HepG2 (cell line): ENCODE data around the gene CLEC16A. TPM values are rescaled to one million over a fixed set of nuclear protein-coding genes. Genes with fewer than 3 reads are reported as not detected.
A peak's percentile ranks its signal among the peaks of the same experiment; 100 is the strongest.

ENCODE experiments used
- ATAC-seq: fragments of 200-7000 bp; cut with Tn5 transposase; 3 replicates; pipeline ENCODE4 v1.9.1; 2020; ENCODE audit warnings: mild to moderate bottlenecking, moderate library complexity
- BruUV-seq: library from RNA; stranded (reverse); fragments of 400-500 nt; replicated peaks from 2 replicates; lab custom pipeline; 2021; lab: Mats Ljungman, UMichigan
- CTCF ChIA-PET: fragments of 300-600 bp; formaldehyde crosslinking; extraction: SDS; loops from one replicate; lab custom pipeline; 2021; ENCODE audit warnings: low total read pairs, inconsistent platforms, low intra/inter-chr PET ratio; lab: Yijun Ruan, JAX
- POLR2A ChIA-PET: fragments of 350-600 bp; sonication (Branson Sonifier 250); formaldehyde crosslinking; loops from one replicate; lab custom pipeline; 2020; ENCODE audit warnings: antibody characterized with exemption, inconsistent platforms; lab: Yijun Ruan, JAX
- DNase-seq: peaks from one replicate; pipeline ENCODE4 v3.0.0-alpha.2; 2015; ENCODE audit warnings: low spot score
- FAIRE-seq: peaks from 3 replicates; lab custom pipeline; 2011; peaks lifted over from hg19 to GRCh38; lab: Jason Lieb, UNC
- H2AFZ ChIP-seq: one replicate; pipeline ENCODE4 v1.6.1; 2011; ENCODE audit warnings: low read length, inconsistent platforms
- H3K27ac ChIP-seq: fragments of 300-600 bp; 3 replicates; pipeline ENCODE4 v1.8.0; 2011; ENCODE audit warnings: mixed run types, mild to moderate bottlenecking, mixed read lengths, low read length, inconsistent platforms; ENCODE audit not compliant: insufficient read depth; ENCODE audit errors: extremely low read length
- H3K27me3 ChIP-seq, 2 experiments: fragments of 200-600 bp in 1 of 2; 2 replicates in 1 of 2; 3 replicates in 1 of 2; pipeline versions ENCODE4 v1.6.0 to v1.8.0; 2011; ENCODE audit warnings: low read length in 2 of 2, mild to moderate bottlenecking in 2 of 2, moderate library complexity in 2 of 2, inconsistent platforms in 1 of 2; ENCODE audit not compliant: insufficient read depth in 2 of 2, control insufficient read depth in 1 of 2
- H3K36me3 ChIP-seq, 2 experiments: fragments of 200-600 bp in 1 of 2; replicated peaks in 1 of 2; 2 replicates in 1 of 2; 3 replicates in 1 of 2; pipeline versions ENCODE4 v1.5.1 to v1.8.0; 2011; ENCODE audit warnings: low read length in 2 of 2, inconsistent platforms in 1 of 2; ENCODE audit not compliant: insufficient read depth in 2 of 2, control insufficient read depth in 1 of 2
- H3K4me1 ChIP-seq: 2 replicates; pipeline ENCODE4 v1.5.1; 2012; ENCODE audit warnings: low read length, inconsistent platforms; ENCODE audit not compliant: insufficient read depth
- H3K4me2 ChIP-seq: 2 replicates; pipeline ENCODE4 v1.6.0; 2011; ENCODE audit warnings: low read depth, low read length, inconsistent platforms
- H3K4me3 ChIP-seq, 3 experiments: fragments of 200-600 bp in 1 of 3; sonication (generic), shearing (Covaris generic) in 1 of 3; replicated peaks in 1 of 3; 2 replicates each; pipeline ENCODE4 v1.5.1; 2011 to 2016; ENCODE audit warnings: low read length in 3 of 3, inconsistent platforms in 2 of 3, low read depth in 2 of 3, mild to moderate bottlenecking in 2 of 3, control low read depth in 1 of 3, mixed read lengths in 1 of 3; ENCODE audit not compliant: insufficient read depth in 1 of 3
- H3K79me2 ChIP-seq: one replicate; pipeline ENCODE4 v1.6.1; 2011; ENCODE audit warnings: low read length, inconsistent platforms; ENCODE audit not compliant: insufficient read depth
- H3K9ac ChIP-seq: 2 replicates; pipeline ENCODE4 v1.6.0; 2011; ENCODE audit warnings: mild to moderate bottlenecking, low read depth, low read length, inconsistent platforms; ENCODE audit not compliant: insufficient read depth
- H3K9me3 ChIP-seq: 2 replicates; pipeline ENCODE4 v1.5.1; 2012; ENCODE audit warnings: mild to moderate bottlenecking, low read length
- H4K20me1 ChIP-seq: 2 replicates; pipeline ENCODE4 v1.6.0; 2011; ENCODE audit warnings: inconsistent platforms, mild to moderate bottlenecking, low read length, moderate library complexity; ENCODE audit not compliant: insufficient read depth
- EP300 ChIP-seq, 3 experiments: sonication (generic) in 1 of 3; formaldehyde crosslinking in 1 of 3; IDR thresholded peaks; 2 replicates each; pipeline versions ENCODE4 v1.5.1 to v1.6.1; 2011 to 2020; ENCODE audit warnings: low read depth in 2 of 3, low read length in 2 of 3, borderline replicate concordance in 1 of 3, improper control_type of control experiment in 1 of 3, mild to moderate bottlenecking in 1 of 3, missing genetic modification reagents in 1 of 3, moderate library complexity in 1 of 3
- FOXP4 ChIP-seq: sonication (generic); formaldehyde crosslinking; IDR thresholded peaks from 2 replicates; pipeline ENCODE4 v1.4.0; 2020; ENCODE audit warnings: missing genetic modification reagents
- HDAC1 ChIP-seq: sonication (generic); formaldehyde crosslinking; IDR thresholded peaks from 2 replicates; pipeline ENCODE4 v1.5.1; 2020; ENCODE audit warnings: mild to moderate bottlenecking, missing genetic modification reagents
- HMG20A ChIP-seq: IDR thresholded peaks from 2 replicates; pipeline ENCODE4 v1.6.1; 2016; ENCODE audit warnings: borderline replicate concordance
- HNF4A ChIP-seq: sonication (generic); formaldehyde crosslinking; IDR thresholded peaks from 2 replicates; pipeline ENCODE4 v1.4.0; 2020; ENCODE audit warnings: missing genetic modification reagents
- KDM2A ChIP-seq: sonication (generic); formaldehyde crosslinking; IDR thresholded peaks from 2 replicates; pipeline ENCODE4 v1.4.0; 2020; ENCODE audit warnings: low read depth, missing genetic modification reagents, borderline replicate concordance
- NR2F1 ChIP-seq, 2 experiments: fragments of 450-650 bp in 1 of 2; formaldehyde crosslinking in 1 of 2; IDR thresholded peaks; 2 replicates each; pipeline versions ENCODE4 v1.5.0 to v1.6.1; 2016 to 2020; ENCODE audit warnings: mild to moderate bottlenecking in 1 of 2, missing compliant biosample characterization in 1 of 2, missing genetic modification reagents in 1 of 2, moderate library complexity in 1 of 2
- POLR2G ChIP-seq: fragments of 200-400 bp; formaldehyde crosslinking; IDR thresholded peaks from 2 replicates; pipeline ENCODE4 v1.6.1; 2018; ENCODE audit warnings: mild to moderate bottlenecking, low read depth, low read length, moderate library complexity
- SALL1 ChIP-seq: sonication (generic); formaldehyde crosslinking; IDR thresholded peaks from 2 replicates; pipeline ENCODE4 v1.8.0; 2022; ENCODE audit warnings: mild to moderate bottlenecking, missing genetic modification reagents
- SP1 ChIP-seq, 2 experiments: fragments of 450-650 bp in 1 of 2; sonication (generic) in 1 of 2; formaldehyde crosslinking in 1 of 2; IDR thresholded peaks; 2 replicates each; pipeline versions ENCODE4 v1.4.0 to v1.6.1; 2016 to 2020; ENCODE audit warnings: missing genetic modification reagents in 1 of 2
- TBX3 ChIP-seq: fragments of 450-650 bp; IDR thresholded peaks from 2 replicates; pipeline ENCODE4 v1.6.1; 2017; ENCODE audit warnings: antibody characterized with exemption, mild to moderate bottlenecking, inconsistent platforms, borderline replicate concordance
- ZBTB20 ChIP-seq: sonication (generic); formaldehyde crosslinking; IDR thresholded peaks from 2 replicates; pipeline ENCODE4 v1.8.1; 2023; ENCODE audit warnings: missing genetic modification reagents, low read depth, mild to moderate bottlenecking, borderline replicate concordance
- ZNF317 ChIP-seq: sonication (generic); formaldehyde crosslinking; IDR thresholded peaks from 2 replicates; pipeline ENCODE4 v1.5.0; 2020; ENCODE audit warnings: mild to moderate bottlenecking, missing genetic modification reagents
- WGBS: methylation state at CpG from one replicate; pipeline ENCODE4 v1.1.6; 2017; ENCODE audit warnings: low lambda C conversion rate; 5-methylcytosine and 5-hydroxymethylcytosine counted together
- in situ Hi-C: cut with HindIII; loops from 2 replicates; pipeline ENCODE4 v1.10.0; 2017; ENCODE audit warnings: low pct_unique_long_range_greater_than_20kb; ENCODE audit not compliant: extremely low pct_ligation_motif_present
- intact Hi-C: fragments of 100-400 bp; cut with micrococcal nuclease; formaldehyde crosslinking; loops from one replicate; pipeline ENCODE4 v1.10.0; 2022; ENCODE audit not compliant: unreplicated experiment
- polyA plus RNA-seq, 8 experiments: library from polyadenylated mRNA; depleted of rRNA in 3 of 8; stranded (reverse) in 7 of 8; unstranded in 1 of 8; fragments of >200 nt; fragmentation: Illumina TruSeq in 4 of 8; extraction: Trizol in 4 of 8; gene quantifications; 2 replicates each; pipeline versions ENCODE4 v1.2.1 to v1.2.3, GENCODE V29; 2011 to 2016; ENCODE audit warnings: low read depth in 4 of 8, missing spikeins in 1 of 8, mixed read lengths in 1 of 8; ENCODE audit not compliant: insufficient read depth in 1 of 8
- total RNA-seq, 5 experiments: library from RNA; depleted of rRNA; stranded (reverse); fragments of >200 nt; fragmentation: Illumina TruSeq; extraction: Trizol; gene quantifications; 2 replicates each; pipeline ENCODE4 v1.2.3, GENCODE V29; 2016; ENCODE audit warnings: low read depth in 1 of 5
- TF ChIP-seq, protein P1 (sequence below): sonication (generic); formaldehyde crosslinking; IDR thresholded peaks from 2 replicates; pipeline ENCODE4 v1.8.1; 2023; ENCODE audit warnings: mild to moderate bottlenecking, missing genetic modification reagents, borderline replicate concordance
- TF ChIP-seq, protein P2 (sequence below): sonication (generic); formaldehyde crosslinking; IDR thresholded peaks from 2 replicates; pipeline ENCODE4 v1.5.1; 2020; ENCODE audit warnings: missing genetic modification reagents, mild to moderate bottlenecking, borderline replicate concordance
- TF ChIP-seq, protein P3 (sequence below): conservative IDR thresholded peaks from 2 replicates; pipeline ENCODE4 v1.6.1; 2018; ENCODE audit warnings: missing genetic modification reagents

Gene CLEC16A
- total and polyA plus RNA-seq, 2 of the 13 experiments (the other 11 are each of a cell fraction or from before 2014, with no cell fraction given): 8.5 to 10.3 TPM

- TF ChIP-seq, protein P1, sequence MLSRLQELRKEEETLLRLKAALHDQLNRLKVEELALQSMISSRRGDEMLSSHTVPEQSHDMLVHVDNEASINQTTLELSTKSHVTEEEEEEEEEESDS (CRISPR knock-in tag): no peak
Measured at GRCh38 chr16:11015607-11016006, 71.2 kb downstream of the CLEC16A start (continued).

GRCh38 chr16:11016524-11016988 is 72.2 kb downstream of the CLEC16A start:
- Histone ChIP-seq H3K9me3 (no peaks in the 10 kb centered on the region), H3K9ac (no peak overlapping the region), H3K27me3 (no peaks in the 10 kb centered on the region), H3K36me3 (peaks cover 4 to 7% of the 10 kb centered on the region in 2 experiments; a peak in 3 of 5 replicates), H3K79me2 (no peaks in the 10 kb centered on the region), H3K4me3 (no peak overlapping the region), H2AFZ (no peak overlapping the region), H3K27ac (no peak overlapping the region), H4K20me1 (no peaks in the 10 kb centered on the region), H3K4me1 (peaks cover 22% of the 10 kb centered on the region), H3K4me2 (peak overlapping the region; percentile 33)
- BruUV-seq: no TSS peak
- CTCF ChIA-PET: no interaction called here
- in situ Hi-C loops: no loop called here
- 15% methylated on average over 3 of the region's 3 CpGs for WGBS
- ATAC-seq (peak; percentile 93), FAIRE-seq (peak; percentile 75), DNase-seq (peak; percentile 91)
- POLR2A ChIA-PET: interaction anchor here (0.6 to 1.8 kb wide), 5 partner anchors 61 to 895 kb away, joined by 3 to 11 read pairs (median 6); partner anchors contain the start of gene SOCS1
- intact Hi-C loops: no loop called here
- TF ChIP-seq SALL1 (CRISPR knock-in tag) (no peak; the same call in 1 of the 2 replicates), HDAC1 (CRISPR knock-in tag) (0 out of 2 replicates have a peak, but pooled peaks have one; percentile 43), EP300 (IDR thresholded peaks at IDR 0.05; ENCODE audit: low read depth in 2 of 2, low read length in 2 of 2) (peak in 1 of 2 experiments; percentile 50; a peak in 2 of 4 replicates), EP300 (CRISPR knock-in tag; IDR thresholded peaks at IDR 0.05; ENCODE audit: borderline replicate concordance) (no peak), KDM2A (0 out of 2 replicates have a peak, but pooled peaks have one; percentile 9), ZBTB20 (CRISPR knock-in tag) (0 out of 2 replicates have a peak, but pooled peaks have one; percentile 44), SP1 (IDR thresholded peaks at IDR 0.05) (no peak), SP1 (CRISPR knock-in tag; IDR thresholded peaks at IDR 0.05) (peak; percentile 33; the same call in 1 of the 2 replicates), HMG20A (peak; percentile 21; the same call in 1 of the 2 replicates), POLR2G (no peak), NR2F1 (CRISPR knock-in tag; IDR thresholded peaks at IDR 0.05) (peak; percentile 27 to 71; a peak in 3 of 4 replicates), HNF4A (CRISPR knock-in tag) (peak; percentile 83), TBX3 (no peak), FOXP4 (CRISPR knock-in tag) (peak; percentile 42; the same call in 1 of the 2 replicates), ZNF317 (CRISPR knock-in tag) (peak; percentile 17; the same call in 1 of the 2 replicates)
- TF ChIP-seq, protein P2, sequence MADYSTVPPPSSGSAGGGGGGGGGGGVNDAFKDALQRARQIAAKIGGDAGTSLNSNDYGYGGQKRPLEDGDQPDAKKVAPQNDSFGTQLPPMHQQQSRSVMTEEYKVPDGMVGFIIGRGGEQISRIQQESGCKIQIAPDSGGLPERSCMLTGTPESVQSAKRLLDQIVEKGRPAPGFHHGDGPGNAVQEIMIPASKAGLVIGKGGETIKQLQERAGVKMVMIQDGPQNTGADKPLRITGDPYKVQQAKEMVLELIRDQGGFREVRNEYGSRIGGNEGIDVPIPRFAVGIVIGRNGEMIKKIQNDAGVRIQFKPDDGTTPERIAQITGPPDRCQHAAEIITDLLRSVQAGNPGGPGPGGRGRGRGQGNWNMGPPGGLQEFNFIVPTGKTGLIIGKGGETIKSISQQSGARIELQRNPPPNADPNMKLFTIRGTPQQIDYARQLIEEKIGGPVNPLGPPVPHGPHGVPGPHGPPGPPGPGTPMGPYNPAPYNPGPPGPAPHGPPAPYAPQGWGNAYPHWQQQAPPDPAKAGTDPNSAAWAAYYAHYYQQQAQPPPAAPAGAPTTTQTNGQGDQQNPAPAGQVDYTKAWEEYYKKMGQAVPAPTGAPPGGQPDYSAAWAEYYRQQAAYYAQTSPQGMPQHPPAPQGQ (CRISPR knock-in tag): no peak
- TF ChIP-seq, protein P3, sequence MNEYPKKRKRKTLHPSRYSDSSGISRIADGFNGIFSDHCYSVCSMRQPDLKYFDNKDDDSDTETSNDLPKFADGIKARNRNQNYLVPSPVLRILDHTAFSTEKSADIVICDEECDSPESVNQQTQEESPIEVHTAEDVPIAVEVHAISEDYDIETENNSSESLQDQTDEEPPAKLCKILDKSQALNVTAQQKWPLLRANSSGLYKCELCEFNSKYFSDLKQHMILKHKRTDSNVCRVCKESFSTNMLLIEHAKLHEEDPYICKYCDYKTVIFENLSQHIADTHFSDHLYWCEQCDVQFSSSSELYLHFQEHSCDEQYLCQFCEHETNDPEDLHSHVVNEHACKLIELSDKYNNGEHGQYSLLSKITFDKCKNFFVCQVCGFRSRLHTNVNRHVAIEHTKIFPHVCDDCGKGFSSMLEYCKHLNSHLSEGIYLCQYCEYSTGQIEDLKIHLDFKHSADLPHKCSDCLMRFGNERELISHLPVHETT: no peak
